MM.1S (cell line): ENCODE data around the gene RNF212.
"Not testable (repeated sequence)": the region's sequence is repeated elsewhere in the genome, so short reads cannot be mapped to it uniquely, and the experiment has no call there.

ENCODE experiments used
- CTCF ChIP-seq: fragments of 300-600 bp; sonication (generic); IDR thresholded peaks from 2 replicates; pipeline ENCODE4 v1.5.1; 2016; ENCODE audit warnings: antibody characterized with exemption, low read length, mixed read lengths
- EZH2 ChIP-seq: fragments of 300-600 bp; sonication (generic); optimal IDR thresholded peaks from 2 replicates; pipeline ENCODE3; 2017; ENCODE audit warnings: low read depth, mild to moderate bottlenecking, antibody characterized with exemption, low read length, mixed read lengths

- not testable (repeated sequence) for TF ChIP-seq EZH2, CTCF
Observed at GRCh38 chr4:1055243-1055701, 58.1 kb downstream of the RNF212 start.
